HG02588 (cell line): ENCODE data around the gene ABHD12.
"Not testable (repeated sequence)": the region's sequence is repeated elsewhere in the genome, so short reads cannot be mapped to it uniquely, and the experiment has no call there.

Source experiments
- ATAC-seq: cut with Tn5 transposase; IDR thresholded peaks from one replicate; pipeline ENCODE4 v1.9.1; 2021; ENCODE audit warnings: mild to moderate bottlenecking, moderate library complexity; ENCODE audit not compliant: unreplicated experiment

The ABHD12 gene

GRCh38 chr20:25355011-25355595 is 35.5 kb downstream of the ABHD12 start:
- ATAC-seq: no peak

GRCh38 chr20:25353747-25354705 is 36.6 kb downstream of the ABHD12 start:
- no peak for ATAC-seq

- no peak for ATAC-seq
These were observed 37.3 kb downstream of the ABHD12 start for GRCh38 chr20:25353353-25353746.

- no peak for ATAC-seq
These were observed 37.9 kb downstream of the ABHD12 start for GRCh38 chr20:25352746-25353145.

- ATAC-seq: no peak
These were observed 39.6 kb downstream of the ABHD12 start for GRCh38 chr20:25351024-25351360.

- ATAC-seq: no peak
These were observed 44.3 kb downstream of the ABHD12 start for GRCh38 chr20:25346349-25346748.

- ATAC-seq: no peak
These were observed 44.9 kb downstream of the ABHD12 start for GRCh38 chr20:25345721-25346120.

GRCh38 chr20:25344634-25345033 is 46.0 kb downstream of the ABHD12 start:
- ATAC-seq: no peak

- no peak for ATAC-seq
These were observed 48.6 kb downstream of the ABHD12 start for GRCh38 chr20:25341716-25342680.

GRCh38 chr20:25340380-25340779 is 50.3 kb downstream of the ABHD12 start:
- ATAC-seq: no peak

GRCh38 chr20:25339608-25340007 is 51.0 kb downstream of the ABHD12 start:
- no peak for ATAC-seq

- no peak for ATAC-seq
These were observed 52.3 kb downstream of the ABHD12 start for GRCh38 chr20:25338112-25339023.

GRCh38 chr20:25336561-25337422 is 53.8 kb downstream of the ABHD12 start:
- ATAC-seq: no peak

GRCh38 chr20:25334972-25335371 is 55.7 kb downstream of the ABHD12 start:
- ATAC-seq: not testable (repeated sequence)

- no peak for ATAC-seq
These were observed 61.6 kb downstream of the ABHD12 start for GRCh38 chr20:25328954-25329498.

GRCh38 chr20:25327521-25328235 is 63.0 kb downstream of the ABHD12 start:
- no peak for ATAC-seq

- no peak for ATAC-seq
These were observed 64.6 kb downstream of the ABHD12 start for GRCh38 chr20:25325997-25326396.

GRCh38 chr20:25325073-25325472 is 65.6 kb downstream of the ABHD12 start:
- ATAC-seq: no peak
